CD4-positive, alpha-beta T cell treated with Interleukin-6 at 100 ng/mL for 8 hours (primary cell): ENCODE measurements around the gene OR2V2.

ENCODE experiments used
- DNase-seq: peaks from one replicate; pipeline ENCODE4 v3.0.0-alpha.2; 2020; ENCODE audit warnings: mixed read lengths, low spot score

OR2V2 gene

DNA sequence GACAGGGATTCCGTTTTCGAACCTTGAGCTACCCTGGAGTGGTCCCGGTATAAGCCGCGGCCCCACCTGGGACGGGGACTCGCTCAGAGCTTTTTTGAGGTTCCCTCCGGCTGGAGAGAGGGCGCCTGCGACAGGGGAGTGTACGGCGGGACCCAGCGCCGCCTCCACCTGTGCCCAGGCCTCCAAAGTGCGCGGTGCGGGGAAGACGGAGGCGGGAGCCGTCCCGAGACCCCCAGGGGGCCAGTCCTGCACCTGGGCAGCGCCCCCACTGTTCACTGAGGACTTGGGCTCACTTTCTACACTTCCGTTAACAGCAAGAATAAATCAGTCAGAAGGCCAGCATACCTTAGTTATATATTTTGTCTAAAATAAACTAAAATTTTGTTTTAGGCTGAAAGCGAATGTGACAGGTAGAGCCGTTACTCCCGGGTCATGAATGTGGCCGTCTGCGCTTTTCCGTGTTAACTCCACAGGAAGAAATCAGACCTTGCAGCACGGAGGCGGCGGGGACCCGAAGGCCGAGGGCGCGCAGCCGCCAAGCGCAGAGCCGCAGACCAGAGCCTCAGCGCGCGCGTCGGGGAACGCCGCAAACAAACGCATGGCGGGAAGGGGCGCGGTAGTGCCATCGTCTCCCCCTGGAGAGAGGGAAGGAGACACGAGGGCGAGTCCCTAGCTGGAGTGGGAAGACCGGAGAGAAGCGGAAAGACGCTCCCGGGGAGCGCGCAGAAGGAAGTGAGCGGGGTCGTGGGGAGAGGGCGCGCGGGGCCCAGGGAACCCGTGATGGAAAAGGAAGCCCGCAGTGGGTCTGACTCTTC lies 43.5 kb downstream of the OR2V2 start:
- DNase-seq: peak; percentile 31

DNA sequence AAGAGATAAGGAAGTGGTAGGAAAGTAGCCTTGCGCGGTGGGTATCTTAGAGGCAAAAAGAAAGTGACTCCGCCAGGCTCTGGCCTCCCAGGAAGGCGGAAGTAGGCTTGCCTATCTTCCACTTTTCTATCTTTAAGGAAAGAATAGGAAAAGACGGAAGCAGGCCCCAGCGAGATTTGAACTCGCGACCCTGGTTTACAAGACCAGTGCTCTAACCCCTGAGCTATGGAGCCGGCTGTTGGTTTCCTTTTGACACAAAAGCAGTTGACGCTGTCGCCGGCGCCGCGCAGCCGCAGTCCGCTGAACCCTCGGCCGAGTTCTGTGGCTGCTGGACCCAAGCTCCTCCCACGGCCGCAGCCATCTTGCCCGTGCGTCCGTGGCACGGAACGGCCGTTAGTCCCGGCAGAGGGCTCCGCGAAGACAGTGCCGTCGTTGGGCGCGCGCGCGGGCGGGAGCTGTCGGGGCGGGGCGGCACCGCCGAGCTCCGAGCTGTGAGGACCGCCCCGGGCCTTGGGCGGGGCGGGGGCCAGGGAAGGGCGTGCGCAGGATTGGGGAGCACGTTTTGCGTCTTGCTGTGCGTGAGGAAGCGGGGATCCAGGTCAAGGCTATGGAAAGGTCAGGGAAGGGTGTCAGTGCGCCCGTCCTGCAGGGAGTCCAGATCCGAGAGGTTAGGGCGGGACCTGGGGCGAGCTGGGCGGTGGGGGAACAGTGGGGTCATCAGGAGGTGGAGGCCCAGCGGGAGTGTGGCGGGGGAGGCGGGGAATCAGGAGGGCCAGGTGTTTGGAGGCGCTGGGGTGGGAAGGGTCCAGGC lies 44.3 kb downstream of the OR2V2 start:
- DNase-seq: peak; percentile 94

DNA sequence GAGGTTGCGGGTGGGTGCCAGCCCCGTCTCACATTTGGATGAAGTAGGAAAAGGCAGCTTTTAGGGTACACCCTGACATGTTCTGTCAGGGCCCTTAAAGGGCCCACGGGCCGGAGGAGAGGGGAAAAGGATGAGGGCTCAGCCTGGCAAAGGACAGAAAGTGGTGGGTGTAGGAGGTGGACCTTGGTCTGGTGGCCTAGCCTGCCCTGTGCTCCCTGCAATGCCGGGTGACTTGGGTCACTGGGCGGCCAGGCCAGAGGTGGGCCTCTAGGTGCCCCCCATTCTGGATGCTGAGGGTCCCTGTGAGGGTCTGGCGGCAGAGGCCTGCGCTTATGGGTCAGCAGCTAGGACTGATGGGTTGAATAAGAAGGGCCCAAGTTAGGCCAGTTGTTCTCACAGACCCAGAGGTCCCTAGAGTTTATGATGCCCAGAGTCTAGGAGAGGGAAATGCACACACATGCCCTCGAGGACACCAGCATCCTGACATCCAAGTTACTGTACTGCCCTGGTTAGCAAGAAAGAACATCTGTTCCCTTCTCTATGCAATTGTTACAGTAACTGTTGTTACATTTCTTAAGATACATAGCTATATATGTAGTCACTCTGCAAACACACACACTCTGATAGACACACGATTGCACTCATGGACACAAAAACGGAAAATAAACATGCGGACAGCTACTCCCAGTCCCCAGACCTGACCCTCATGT lies 45.1 kb downstream of the OR2V2 start:
- no peak for DNase-seq

DNA sequence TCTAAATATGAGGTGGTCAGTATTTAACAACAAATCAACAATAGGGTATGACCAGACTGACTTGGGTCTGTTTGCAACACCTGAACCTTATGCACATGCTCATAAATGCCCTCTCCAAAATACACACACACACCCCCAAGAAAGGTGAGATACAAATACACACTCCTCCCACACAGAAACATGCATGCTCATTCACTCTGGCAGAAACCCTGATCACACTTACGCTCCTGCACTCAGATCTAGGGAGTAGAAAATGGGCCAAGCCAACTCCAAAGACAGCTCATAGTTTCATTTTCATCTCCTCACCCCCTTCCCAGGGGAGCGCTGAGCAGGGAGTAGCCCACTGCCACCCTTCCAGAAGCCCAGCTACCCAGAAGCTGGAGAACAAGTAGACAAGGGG lies 46.3 kb downstream of the OR2V2 start:
- no peak for DNase-seq

DNA sequence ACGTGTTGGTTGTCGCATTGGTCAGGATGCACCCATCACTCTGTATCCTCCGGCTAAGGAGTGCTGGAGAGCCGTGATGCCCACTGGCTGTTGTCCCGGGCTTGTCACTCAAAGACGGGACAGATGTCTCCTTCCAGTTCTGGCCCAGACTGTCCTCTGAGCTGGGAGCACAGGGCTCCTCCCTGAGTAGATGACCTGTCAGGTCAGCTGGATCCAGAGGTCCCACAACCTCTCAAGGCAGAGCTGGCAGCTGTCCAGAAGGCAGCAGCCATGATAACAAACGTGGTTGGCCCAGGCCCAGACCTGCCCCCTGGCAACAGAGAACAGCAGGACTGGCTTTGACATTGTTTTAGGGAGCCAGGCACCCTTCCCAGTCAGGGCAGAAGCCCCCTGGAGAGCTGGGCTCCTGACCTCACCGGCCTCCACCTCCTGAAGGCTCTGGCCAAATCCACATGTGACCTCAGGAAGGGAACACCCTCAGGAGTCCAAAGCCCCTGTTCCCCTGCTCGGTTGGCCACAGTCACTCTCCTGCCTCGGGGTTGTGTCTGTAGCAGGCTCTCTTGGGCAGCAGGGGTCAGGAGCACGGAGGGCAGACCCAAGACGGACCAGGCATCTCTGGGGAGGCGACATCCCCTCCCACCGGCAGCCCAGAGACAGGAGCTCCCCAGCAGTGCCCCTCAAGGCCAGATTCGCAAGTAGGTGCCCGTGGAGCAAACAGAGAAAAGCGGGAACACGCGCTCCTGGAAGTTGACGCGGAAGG lies 47.3 kb downstream of the OR2V2 start:
- DNase-seq: no peak

DNA sequence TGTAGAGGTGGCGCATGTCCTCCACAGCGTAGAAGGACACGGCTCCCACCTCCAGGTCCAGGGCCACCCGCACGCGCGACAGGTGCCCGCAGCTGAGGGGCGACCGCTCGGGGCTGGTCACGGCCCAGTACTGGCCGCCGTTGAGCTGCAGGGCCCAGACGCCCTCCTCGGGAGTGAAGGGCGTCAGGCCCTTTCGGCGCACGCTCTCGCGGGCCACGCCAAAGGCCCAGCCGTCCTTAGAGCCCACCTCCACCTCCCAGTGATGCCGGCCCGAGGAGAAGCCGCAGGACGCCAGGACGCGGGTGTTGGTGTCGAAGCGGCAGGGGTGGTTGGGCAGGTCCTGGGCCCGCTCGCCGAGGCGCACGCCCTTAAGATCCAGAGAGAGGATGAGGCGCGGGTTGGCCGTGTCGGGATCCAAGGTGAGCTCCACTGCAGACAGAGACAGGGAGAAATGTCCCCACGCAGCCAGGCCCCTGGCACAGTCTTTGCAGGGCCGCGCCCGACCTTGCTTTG lies 47.9 kb downstream of the OR2V2 start:
- no peak for DNase-seq

DNA sequence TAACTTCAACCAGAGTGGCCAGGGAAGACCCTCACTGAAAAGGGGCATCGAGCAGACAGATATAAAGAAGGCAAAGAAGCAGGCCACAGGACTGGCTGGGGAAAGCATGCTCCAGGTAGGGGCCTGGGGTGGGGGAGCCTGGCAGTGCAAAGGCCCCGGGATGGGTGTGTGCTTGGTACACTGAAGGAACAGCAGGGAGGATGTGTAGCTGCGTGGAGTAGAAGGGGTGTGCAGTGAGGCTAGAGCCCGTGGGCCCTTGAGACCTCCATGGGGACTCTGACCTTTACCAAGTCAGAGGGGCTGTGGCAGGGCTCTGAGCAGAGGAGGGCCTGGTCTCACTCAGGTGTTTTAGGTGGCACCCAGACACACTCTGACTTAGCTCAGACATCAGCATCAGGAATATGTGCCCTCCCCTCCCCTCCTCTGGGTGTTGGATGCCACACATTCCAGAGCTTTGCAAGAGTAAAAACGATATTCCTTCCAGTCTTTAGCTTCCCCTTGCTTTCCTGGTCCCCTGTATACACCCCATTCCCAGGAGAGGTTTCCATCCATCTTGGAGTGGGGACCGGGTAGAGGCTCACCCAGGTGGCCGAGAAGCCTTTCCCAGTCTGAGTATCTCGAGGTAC lies 50.1 kb downstream of the OR2V2 start:
- DNase-seq: no peak

DNA sequence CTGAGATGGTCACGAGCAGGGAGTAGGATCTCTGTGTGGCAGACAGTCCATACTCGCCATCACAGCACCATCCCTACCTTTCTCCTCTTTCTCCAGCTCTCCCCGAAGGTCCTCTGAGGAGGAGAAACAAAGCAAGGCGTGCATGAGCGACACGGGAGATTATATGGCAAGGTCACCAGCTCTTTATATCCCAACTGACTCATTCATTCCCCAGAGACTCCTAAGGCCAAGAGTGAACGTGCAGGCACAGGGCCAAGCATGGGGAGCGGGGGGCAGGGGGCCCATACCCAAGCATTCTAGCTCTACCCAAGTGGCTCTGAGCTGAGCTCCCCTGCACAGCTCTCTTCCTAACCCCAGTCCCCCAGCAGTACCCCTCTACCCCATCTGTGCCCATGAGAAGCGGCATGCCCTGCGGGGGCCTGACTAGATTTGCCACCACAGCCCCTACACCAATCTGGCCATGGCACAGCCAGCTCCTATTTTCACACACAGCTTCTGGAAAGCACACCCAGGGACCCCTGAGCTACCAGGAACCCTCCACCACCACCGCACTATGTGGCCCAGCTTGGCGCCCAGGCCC lies 50.8 kb downstream of the OR2V2 start:
- DNase-seq: no peak

DNA sequence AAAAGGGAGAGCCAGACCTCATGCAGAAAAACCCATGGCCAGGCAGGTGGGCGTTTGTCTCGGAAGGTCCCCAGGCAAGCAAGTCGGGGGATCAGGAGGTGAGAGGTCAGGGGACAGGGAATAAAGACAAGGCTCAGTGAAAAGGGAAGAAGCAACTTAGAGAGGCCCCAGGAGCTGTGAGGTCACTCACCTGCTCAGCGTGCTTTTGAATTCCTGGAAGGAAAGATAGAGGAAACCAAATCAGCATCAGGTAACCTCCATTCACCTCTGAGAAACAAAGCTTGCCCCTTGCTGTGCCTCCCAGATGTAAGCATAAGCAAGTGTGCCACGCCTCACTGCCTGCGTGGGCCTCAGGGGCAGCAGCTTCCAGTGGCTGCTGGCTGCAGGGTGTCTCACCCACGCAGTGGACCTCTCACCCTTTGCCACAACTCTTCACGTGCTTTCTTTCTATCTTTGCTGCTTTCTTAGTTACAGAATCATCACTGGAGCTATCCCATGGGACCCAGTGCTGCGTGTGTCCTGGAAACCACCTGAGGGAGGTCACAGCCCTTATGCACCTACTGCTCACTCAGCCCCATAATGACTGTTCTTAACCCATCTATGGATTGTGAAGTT lies 51.6 kb downstream of the OR2V2 start:
- no peak for DNase-seq

DNA sequence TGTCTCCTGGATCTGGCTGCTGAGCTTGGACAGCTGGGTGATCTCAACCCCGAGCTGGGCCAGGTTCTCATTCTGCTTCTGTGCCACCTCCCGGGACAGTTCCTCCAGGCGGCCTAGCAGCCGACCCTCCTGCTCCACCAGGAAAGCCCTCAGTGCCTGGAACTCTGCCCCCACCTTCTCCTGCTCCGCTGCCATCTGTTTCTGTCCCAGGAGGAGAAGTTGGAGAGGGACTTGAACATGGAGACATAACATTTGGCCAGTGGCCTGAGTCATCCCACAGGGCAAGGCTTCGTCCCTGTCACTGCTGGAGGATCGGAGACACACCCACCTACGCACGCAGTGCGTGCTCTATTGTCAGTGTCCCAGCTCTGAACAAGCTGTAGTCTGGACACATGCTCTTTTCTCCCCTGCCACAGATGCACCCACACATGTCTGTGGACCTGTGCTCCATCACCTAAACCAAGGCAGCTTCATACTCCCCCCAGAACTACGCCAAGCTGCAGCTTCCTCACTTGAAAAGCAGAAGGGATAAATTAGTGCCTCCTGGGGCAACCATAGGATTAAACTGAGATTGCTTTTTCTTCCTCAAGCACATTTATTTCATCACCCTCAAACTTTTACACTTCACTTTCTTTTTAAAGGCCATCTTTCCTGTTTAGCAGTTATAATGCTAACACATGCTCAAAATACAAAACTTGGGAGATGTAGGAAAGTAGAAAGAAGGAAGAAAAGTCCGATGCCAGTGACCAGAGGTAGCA lies 52.7 kb downstream of the OR2V2 start:
- no peak for DNase-seq

DNA sequence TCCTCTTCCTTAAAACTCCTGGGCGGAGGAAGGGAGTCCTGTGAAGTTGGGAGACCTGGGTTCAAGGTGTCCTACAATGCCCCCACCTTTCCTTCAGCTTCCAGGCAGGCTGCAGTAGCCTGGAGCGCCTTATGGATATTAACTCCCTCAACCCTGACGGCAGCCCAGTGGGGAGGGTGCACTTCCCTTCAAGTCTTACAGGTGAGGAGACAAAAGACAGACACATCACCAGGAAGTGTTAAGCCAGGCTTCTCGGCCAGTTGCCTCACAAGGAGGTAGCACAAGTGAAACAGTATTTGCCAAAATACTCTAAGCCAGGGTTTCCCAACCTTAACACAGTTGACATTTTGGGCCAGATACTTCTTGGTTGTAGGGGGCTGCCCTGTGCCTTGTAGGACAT lies 53.4 kb downstream of the OR2V2 start:
- DNase-seq: no peak

DNA sequence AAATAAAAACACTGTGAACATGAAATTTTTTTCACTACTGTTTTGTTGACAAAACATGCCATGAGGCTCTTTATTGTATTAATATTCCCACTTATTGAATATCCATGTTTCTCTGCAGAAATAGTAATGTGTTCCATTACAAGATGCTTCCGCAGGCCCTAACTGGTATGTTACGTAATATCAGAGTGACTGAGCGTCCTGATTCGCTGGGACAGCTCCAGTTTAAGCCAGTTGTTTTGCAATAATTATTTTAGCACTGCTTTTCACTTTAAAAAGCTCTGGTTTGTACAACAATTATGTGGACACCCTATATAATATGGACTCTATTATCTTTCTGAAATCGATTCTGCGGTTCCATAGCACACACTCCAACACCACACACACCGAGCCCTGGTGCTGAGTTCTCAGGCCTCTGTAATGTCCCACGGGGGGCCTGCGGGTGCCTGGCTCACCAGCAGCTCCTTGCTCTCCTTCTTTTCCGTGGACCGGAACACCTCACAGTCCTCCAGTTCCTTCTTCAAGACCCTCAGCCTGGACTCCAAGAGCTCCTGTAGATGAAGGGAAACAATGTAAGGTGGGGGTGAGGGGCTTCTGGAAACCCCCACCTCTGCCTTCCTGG lies 55.8 kb downstream of the OR2V2 start:
- no peak for DNase-seq

DNA sequence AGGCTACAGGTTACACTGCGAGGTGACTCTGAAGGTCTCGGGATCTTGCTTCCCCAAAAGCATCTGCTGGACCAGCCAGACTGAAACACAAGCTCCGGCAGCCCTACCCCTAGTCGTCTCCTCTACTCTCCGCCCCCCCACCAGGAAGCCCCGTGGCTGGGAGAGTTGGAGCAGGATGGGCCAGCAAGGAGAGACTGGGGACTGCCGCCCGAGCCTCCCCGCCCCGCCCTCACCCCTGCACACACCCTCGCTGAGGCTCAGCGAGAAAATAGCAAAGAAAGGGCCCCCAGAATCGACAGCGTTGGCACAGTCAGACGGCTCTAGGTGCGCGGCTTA lies 56.4 kb downstream of the OR2V2 start:
- no peak for DNase-seq

DNA sequence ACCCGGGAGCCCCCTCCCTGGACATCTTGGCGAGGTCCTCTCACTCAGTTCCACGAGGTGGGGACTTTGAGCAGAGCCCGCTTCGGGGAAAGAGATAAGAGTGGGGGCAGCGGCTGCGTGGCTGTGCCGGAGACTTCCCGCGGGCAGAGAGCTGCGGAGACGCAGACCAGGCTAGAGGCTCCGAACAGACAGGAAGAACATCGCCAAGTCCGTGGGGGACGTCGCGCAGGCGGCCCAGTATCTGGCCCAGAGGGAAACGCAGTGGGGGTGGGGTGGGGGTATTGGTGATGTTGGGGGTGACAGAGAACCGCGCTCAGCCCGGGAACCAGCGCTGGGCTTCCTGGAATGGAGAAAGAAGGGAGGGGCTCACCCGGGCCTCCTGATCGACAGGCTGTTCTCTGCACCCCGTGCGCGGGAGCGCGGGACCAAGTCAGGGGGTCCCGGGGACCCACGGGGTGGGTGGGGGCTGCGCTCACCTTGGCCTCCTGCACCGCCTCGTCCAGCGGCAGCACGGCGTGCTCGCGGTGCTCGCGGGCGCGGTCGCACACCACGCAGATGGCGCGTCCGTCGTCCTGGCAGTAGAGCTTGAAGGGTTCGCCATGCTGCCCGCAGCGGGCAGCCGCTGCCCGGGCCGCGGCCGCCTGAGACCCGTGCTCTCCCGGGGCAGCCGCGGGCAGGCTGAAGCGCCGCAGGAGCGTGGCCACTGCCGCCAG lies 56.9 kb downstream of the OR2V2 start:
- DNase-seq: no peak

DNA sequence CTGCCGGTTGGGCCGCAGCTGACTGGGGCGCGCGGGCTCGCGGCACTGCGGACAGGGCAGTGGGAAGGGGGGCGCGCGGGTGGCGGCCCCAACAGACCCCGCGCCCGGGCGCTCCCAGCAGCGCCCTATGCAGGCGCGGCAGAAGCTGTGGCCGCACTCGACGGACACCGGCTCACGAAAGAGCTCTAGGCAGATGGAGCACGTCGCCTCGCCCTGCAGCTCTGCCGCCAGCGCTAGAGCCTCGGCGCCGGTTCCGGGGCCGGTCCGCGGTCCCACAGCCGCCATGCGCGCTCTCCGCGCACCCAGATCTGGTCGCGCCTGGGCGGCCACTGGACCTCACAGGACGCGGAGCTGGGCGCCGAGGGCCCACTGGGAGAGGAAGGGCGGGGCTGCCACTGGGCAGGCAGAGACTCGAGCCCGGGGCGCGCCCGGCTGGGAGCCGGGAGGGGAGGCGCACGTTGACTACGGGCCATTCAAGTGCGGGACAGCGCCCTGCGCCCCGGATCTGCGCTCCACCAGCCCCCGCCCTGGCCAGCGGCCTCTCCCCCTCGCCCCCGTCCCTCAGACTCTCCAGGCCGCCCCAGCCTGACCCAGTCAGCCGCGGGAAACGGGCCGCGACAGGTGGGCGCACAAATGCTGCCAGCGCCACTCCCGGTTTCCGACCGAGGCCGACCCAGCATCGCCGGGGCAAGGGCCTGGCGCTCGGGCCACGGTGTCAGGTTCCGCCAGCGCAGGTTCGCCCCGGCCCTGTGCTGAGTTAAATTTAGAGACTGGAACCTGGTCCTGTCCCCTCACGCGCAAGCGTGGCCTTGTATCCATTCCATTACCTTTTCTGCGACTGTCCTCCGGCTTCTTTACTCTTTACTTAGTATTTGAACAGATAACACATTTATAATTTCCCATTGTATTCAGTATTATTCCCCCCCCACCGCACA lies 57.7 kb downstream of the OR2V2 start, which contains the start of gene TRIM7:
Gene TRIM7, minus strand, starts transcription at position 371 of the 935 bp plus-strand sequence. Its CDS starts 86 bp downstream, at position 285.
- DNase-seq: no peak

DNA sequence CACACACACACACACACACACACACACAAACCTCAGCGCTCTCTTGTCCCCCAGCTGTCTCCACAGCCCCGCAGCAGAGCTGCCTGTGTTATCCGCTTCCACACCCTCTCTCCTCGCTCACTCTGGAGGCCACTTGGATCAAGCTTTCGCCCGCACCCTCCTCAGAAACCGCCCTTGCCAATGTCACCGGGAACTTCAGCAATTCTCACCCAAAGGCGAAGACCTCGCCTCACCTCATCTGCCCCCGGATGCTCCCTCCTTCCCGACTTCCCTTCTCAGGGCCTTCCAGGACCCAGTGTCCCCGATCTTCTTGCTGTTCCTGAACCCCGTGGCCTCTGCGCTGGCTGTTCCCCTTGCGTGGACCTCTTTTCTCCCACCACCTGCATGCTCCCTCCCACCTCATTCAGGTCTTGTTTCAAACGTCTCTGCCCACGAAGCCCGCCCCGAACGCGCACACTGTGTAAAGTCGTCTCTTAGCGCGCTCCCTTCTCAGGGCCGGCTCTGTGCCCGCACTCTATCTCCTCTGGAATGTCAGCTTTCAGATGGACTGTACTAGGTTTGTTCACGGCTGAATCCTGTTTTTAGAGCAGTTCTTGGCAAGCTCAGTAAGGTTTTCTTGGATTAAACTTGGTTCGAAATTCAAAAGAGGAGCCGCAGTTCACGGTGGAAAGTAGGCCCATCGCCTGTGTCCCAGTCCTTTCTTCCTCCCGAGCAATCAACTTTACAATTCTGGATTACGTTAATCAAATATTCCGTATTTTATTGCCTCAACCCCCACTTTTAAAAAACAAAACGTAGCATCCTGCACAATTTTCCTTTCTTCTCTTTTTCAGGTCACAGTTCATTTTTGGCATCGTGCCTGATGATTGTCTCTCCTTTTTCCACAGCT lies 58.6 kb downstream of the OR2V2 start:
- DNase-seq: no peak
